B cell (primary cell): Measurements from ENCODE around the gene EVX1.

ENCODE experiments used
- EZH2 ChIP-seq: IDR thresholded peaks from 2 replicates; pipeline ENCODE4 v1.6.1; 2012; ENCODE audit warnings: borderline replicate concordance, low read depth, mild to moderate bottlenecking, moderate library complexity, low read length; ENCODE audit not compliant: insufficient read depth, poor library complexity, severe bottlenecking
- TF ChIP-seq, protein P1 (sequence below): fragments of 200-600 bp; IDR thresholded peaks from one replicate; pipeline ENCODE4 v1.8.0; 2022; ENCODE audit warnings: antibody characterized with exemption, mild to moderate bottlenecking

DNA sequence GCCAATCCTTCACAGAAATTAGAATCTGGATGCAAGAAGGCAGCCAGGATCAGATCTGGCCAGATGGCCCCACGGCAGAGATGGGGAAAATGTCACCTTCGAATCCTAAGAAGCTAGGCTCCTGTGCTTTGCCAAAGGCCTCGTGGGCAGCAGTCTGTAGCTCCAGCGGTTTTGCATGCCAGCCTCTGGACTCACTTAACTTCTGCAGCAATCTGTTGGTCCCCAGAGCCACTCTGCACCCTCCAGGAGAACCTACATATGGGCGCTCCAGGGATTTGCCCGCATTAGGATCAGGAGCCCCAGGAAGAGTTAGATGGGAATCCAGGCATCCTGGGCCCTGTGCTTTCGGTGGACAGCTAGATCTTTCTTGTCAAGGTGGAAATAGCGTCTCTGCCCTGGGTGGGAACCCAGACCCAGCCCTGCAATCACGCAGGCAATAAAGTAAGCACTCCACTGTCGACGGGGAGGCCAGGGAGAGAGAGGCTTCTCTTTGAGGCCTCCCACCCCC lies 32.6 kb upstream of the EVX1 start:
- TF ChIP-seq, protein P1, sequence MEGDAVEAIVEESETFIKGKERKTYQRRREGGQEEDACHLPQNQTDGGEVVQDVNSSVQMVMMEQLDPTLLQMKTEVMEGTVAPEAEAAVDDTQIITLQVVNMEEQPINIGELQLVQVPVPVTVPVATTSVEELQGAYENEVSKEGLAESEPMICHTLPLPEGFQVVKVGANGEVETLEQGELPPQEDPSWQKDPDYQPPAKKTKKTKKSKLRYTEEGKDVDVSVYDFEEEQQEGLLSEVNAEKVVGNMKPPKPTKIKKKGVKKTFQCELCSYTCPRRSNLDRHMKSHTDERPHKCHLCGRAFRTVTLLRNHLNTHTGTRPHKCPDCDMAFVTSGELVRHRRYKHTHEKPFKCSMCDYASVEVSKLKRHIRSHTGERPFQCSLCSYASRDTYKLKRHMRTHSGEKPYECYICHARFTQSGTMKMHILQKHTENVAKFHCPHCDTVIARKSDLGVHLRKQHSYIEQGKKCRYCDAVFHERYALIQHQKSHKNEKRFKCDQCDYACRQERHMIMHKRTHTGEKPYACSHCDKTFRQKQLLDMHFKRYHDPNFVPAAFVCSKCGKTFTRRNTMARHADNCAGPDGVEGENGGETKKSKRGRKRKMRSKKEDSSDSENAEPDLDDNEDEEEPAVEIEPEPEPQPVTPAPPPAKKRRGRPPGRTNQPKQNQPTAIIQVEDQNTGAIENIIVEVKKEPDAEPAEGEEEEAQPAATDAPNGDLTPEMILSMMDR, result no peak
- no peak for TF ChIP-seq EZH2
